SU-DHL-6 (cell line): ENCODE results near the gene LRPAP1.
"Not testable (repeated sequence)": the region's sequence is repeated elsewhere in the genome, so short reads cannot be mapped to it uniquely, and the experiment has no call there.

Experiments
- CTCF ChIP-seq: fragments of 200-600 bp; sonication (generic); IDR thresholded peaks from one replicate; pipeline ENCODE4 v1.5.1; 2017; ENCODE audit warnings: antibody characterized with exemption, mild to moderate bottlenecking, low read length, moderate library complexity; ENCODE audit not compliant: insufficient read depth, poor library complexity, severe bottlenecking
- EZH2phosphoT487 ChIP-seq: fragments of 200-600 bp; sonication (generic), shearing (Covaris generic); conservative IDR thresholded peaks from 2 replicates; pipeline ENCODE4 v1.6.1; 2018; ENCODE audit warnings: mild to moderate bottlenecking, antibody characterized with exemption, low read length, moderate library complexity, mixed read lengths

GRCh38 chr4:3557676-3558513, 25.7 kb upstream of the LRPAP1 start:
- TF ChIP-seq CTCF, EZH2phosphoT487: not testable (repeated sequence)
